GM19240 (cell line): ENCODE measurements around the gene TNPO2.
"Not testable (repeated sequence)": the region's sequence is repeated elsewhere in the genome, so short reads cannot be mapped to it uniquely, and the experiment has no call there.

Experiments used
- DNase-seq: peaks from one replicate; pipeline ENCODE4 v3.0.0; 2011; ENCODE audit warnings: low spot score; ENCODE audit not compliant: insufficient read length

The TNPO2 gene

GRCh38 chr19:12706332-12706718 is 17.4 kb downstream of the TNPO2 start:
- DNase-seq: no peak

GRCh38 chr19:12705654-12706331 is 17.9 kb downstream of the TNPO2 start:
- no peak for DNase-seq

DNA sequence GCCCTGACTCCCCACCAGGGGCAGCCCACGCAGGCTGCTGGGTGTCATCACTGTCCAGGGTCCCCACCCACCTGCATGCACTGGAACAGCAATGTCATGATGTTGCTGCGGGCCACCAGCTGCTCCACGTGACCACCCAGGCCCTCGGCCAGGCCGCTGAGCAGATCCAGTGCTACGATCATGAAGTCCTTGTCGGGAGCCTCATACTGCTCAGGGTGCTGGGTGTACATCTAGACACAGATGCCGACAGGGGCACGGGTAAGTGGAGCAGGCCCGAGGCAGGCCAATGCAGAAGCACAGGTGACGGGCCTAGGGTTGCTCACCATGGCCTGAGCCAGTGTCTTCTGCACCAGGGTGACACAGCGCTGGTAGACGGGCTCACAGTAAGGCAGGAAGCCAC is 18.6 kb downstream of the TNPO2 start:
- no peak for DNase-seq

GRCh38 chr19:12703046-12703445 is 20.7 kb downstream of the TNPO2 start:
- no peak for DNase-seq

DNA sequence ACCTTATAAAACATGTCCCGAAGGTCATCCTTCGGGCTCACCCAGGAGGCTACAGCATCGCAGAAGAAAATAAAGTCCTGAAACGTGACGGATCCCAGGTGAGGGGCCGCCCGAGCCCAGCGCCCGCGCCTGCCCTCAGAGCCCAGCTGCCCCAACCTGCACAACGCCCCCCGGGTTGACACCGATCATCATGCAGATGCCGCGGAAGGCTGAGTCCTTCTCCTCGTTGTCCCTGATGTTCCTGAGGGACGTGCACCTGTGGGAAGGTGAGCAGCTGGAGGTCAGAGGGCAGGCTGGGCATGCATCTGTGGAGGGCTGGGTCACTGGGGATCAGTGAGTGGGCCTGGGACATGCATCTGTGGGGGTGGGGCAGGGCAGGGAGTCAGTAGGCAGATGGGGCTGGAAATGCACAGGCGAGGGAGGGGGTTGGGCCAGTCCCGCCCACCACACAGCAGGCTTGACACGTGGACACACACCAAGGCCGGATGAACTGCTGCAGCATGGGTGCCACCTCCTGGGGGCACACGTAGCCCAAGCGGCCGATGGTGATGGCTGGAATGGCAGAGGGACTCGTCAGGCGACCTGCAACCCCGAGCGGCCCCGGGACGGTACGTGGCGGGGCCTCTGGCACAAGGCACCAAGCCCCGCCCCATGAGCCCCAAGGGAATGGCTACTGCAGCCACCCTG is 22.0 kb downstream of the TNPO2 start:
- no peak for DNase-seq

DNA sequence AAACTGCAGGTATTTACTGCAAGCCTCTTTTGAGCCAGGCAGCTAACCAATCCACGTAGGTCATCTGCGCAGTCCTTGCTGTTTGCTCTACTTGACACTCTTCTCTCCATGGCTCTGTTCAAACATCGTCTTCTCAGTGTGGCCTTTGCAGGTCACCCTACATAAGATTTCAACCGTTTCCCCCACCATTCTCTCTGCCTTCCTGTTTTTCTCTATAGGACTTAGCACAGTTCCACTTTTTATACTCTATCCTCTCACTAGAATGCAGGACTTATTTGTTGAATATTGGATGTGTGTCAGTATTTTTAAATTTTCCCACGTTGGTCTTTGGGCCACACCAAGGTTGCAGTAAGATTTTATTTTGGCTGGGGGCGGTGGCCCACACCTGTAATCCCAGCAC is 25.6 kb downstream of the TNPO2 start:
- DNase-seq: no peak

GRCh38 chr19:12697425-12697824 is 26.3 kb downstream of the TNPO2 start:
- not testable (repeated sequence) for DNase-seq

DNA sequence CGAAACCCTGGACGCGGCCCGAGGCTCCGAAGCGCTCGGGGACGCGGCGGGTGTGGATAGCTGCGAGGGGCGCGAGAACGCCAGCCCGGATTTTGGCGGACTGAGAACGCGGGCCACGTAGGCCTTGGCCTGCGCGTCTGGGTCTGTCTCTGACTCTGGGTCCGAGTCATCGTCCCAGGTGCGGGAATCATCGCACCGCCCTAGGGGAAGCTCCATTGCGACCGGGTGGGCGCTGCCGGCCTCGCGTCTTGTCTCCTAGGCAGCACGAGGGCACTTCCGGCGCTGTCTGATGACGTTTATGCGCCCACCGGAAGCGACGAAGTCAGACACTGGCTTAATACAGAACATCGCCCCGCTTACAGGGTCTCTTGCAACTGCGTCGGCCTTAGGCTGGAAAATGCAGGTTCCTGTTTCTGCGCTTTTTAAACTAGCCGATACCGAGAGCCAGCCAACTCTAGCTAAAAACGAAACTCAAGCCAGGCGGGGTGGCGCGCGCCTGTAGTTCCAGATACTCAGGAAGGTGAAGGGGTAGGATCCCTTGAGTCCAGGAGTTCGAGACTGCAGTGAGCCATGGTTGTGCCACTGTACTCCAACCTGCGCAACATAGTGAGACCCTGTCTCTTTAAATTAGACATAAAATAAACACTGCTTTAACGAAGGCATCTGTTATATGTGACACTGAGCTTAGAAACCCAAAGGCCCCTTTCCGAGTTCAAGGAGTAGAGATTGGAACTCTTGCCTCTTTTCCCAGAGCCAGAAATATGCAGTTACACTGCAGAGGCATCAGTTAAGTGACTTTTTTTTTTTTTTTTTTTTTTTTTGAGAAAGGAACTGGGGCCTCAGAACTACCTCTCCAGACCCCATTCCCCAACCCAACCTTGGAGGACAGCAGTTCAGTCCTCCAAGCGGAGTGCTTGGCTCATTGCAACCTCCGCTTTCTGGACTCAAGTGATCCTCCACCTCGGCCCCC is 27.1 kb downstream of the TNPO2 start, which contains the start of gene FBXW9:
Gene FBXW9, minus strand, starts transcription at position 266 of the 970 bp plus-strand sequence. Its CDS starts 50 bp downstream, at position 216.
- peak; percentile 99 for DNase-seq

DNA sequence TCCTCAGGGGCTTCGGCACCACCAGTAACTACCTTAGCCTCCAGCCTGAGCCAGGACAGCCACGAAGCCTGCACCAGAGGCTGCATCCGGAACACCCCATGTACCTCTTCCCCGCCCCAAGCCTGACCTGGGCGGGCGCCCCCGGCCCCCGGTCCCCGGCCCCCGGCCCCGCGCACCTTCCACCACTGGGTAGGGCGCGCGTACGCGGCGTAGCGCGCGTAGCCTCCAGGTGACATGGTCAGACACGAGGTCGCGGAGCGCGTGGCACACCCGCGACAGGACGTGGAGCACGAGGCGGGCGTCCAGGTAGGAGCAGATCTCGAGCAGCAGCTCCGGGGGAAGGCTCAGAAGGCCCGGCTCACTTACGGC is 27.8 kb downstream of the TNPO2 start:
- no peak for DNase-seq

GRCh38 chr19:12695514-12695913 is 28.2 kb downstream of the TNPO2 start:
- DNase-seq: no peak

DNA sequence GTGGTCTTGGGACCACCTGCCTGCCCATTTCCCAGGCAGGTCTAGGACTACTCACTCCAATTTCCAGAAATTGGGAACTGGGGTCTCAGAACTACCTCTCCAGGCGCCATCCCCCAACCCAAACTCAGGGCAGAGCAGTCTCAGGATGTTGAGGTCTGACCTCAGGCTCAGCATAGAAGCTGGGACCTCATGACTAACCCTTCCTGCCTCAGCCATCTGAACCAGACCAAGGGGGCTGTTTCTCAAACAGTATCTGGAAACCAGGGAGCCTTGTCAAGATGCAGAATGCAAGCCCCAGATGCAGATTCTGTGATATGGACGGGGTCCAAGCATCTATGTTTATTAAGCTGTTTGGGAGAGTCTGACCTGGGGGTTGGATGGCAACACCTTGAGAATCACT is 28.6 kb downstream of the TNPO2 start:
- no peak for DNase-seq

GRCh38 chr19:12694641-12695040 is 29.1 kb downstream of the TNPO2 start:
- no peak for DNase-seq

DNA sequence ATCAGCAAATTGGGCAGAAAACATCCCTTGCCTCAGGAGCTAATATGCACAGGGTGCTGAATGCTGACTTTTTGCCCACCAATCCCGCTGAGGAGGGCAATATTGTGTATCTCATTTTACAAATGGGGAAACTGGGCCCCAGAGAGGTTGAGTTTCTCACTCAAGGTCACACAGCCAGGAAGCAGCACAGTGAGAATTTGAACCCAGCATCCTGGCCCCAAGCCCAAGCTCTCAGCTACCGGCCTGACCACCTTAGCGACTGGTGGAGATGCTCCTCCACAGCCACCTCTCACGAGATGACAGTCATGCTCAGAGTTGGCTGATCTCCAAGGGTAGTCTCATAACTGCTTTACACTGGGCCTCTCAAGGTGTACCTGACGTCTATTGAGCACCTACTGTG is 30.8 kb downstream of the TNPO2 start:
- DNase-seq: no peak

- no peak for DNase-seq
Observed at GRCh38 chr19:12689581-12690216, 34.0 kb downstream of the TNPO2 start.

GRCh38 chr19:12689012-12689411 is 34.7 kb downstream of the TNPO2 start:
- no peak for DNase-seq

- no peak for DNase-seq
Observed at GRCh38 chr19:12687496-12688196, 36.1 kb downstream of the TNPO2 start, which contains the start of gene GNG14. Gene GNG14, plus strand, starts transcription at chr19:12687998. Its CDS starts 51 bp downstream, at chr19:12688049.

- DNase-seq: no peak
Observed at GRCh38 chr19:12685831-12686230, 37.9 kb downstream of the TNPO2 start.

DNA sequence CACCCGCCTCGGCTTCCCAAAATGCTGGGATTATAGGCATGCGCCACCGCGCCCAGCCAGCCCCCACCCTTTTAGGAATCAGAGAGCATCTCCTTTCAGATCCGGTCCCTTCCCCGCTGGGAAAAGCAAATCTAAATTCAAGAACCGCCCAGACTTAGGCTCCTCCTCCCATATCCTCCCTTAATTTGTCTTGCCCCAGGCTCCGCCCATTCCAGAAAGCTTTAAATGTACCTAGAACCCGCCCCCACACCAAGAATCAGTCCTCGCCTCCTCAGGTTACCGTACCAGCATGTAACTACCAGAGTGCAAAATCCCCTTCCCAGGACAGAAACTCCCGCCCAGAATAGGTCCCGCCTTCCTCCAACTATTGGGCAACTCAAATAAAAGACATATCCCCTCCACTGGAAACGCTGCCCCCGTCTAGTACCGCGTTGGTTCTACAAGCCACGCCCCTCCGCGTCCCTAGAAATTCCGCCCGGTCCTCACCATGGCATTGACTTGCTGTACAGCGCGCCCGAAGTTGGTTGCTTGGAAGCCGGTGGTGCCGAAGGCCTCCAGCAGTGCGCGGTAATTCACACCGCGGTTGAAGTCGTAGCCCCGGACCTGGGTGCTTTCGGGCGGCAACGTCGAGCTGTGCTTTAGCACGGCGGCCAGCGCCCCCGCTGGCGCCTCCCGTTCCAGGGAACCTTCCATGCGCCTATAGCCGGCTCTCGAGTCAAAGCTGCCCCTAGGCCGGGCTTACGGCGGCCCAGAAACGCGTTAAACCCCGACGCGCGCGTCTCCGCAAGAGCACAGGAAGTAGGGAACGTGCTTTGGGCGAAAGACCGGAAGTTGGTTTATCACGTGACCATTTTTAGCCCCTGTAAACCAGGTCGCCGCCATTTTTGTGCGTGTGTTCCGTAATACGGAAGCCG is 42.4 kb downstream of the TNPO2 start, which contains the start of gene DHPS:
Gene DHPS, minus strand, starts transcription at position 807 of the 914 bp plus-strand sequence. Its CDS starts 114 bp downstream, at position 693.
- peak; percentile 96 for DNase-seq

GRCh38 chr19:12680034-12680433 is 43.7 kb downstream of the TNPO2 start:
- DNase-seq: no peak
